NCI-H526 (cell line): ENCODE results near the gene WDCP.
"Not testable (repeated sequence)": the region's sequence is repeated elsewhere in the genome, so short reads cannot be mapped to it uniquely, and the experiment has no call there.

Experiments
- DNase-seq, 2 experiments: peaks; one replicate each; lab custom pipeline; 2025; lab: John Stamatoyannopoulos, UW

WDCP gene

GRCh38 chr2:24022324-24022974 is 24.7 kb downstream of the WDCP start:
- DNase-seq = no peak

DNA sequence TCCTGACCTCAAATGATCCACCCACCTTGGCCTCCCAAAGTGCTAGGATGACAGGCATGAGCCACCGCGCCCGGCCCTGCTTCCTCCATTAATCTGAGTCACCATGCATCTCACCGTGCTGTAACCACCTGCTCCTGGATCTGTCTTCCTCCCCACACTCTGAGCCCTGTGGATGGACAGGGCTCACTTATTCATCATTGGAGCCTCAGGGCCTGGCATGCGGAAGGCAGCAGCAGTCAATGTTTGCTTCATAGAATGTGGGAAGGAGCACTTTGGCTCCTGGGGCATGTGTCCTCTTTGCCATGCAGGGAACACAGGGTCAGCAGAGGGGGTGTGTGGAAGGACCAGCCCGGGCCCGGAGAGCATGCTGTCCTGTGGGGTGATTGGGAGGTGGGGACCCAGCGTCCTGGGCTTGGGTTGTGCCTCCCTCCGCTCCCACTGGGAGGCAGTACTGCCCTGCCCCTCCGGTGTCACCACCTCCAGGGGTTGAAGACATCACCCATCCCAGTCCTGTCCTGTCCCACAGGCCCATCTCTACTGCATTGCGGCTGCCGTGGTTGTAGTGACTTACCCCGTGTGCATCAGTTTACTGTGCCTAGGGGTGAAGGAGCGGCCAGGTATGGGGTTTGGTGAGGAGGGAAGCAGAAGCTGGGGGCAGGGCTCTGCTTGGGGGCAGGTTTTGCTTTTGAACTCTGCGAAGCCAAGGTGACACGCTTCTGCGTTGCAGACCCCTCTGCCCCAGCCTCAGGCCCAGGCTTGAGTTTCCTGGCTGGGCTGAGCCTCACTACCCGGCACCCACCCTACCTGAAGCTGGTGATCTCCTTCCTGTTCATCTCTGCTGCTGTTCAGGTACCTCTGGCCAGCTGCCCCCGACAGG is 25.8 kb downstream of the WDCP start:
- peak in 1 of 2 experiments; percentile 42 for DNase-seq

- no peak for DNase-seq
These were observed 26.9 kb downstream of the WDCP start for GRCh38 chr2:24020244-24020643.

- no peak for DNase-seq
These were observed 27.5 kb downstream of the WDCP start for GRCh38 chr2:24019729-24020128.

DNA sequence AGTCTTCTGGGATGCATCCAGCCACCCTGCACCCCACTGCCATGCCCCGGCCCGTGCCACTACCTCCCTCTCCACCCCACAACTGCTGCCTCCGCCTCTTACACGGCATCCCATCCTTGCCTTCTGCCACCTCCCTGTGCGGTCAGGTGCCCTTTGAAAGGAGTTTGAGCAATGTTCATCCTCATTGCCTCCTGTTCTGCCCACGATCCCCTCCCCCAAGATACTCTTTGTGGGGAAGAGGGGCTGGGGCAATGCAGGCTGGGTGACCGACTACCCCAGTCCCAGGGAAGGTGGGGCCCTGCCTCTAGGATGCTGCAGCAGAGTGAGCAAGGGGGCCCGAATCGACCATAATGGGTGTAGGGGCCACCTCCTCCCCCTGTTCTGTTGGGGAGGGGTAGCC is 28.9 kb downstream of the WDCP start:
- no peak for DNase-seq

GRCh38 chr2:24017711-24018110 is 29.5 kb downstream of the WDCP start:
- DNase-seq = no peak

DNA sequence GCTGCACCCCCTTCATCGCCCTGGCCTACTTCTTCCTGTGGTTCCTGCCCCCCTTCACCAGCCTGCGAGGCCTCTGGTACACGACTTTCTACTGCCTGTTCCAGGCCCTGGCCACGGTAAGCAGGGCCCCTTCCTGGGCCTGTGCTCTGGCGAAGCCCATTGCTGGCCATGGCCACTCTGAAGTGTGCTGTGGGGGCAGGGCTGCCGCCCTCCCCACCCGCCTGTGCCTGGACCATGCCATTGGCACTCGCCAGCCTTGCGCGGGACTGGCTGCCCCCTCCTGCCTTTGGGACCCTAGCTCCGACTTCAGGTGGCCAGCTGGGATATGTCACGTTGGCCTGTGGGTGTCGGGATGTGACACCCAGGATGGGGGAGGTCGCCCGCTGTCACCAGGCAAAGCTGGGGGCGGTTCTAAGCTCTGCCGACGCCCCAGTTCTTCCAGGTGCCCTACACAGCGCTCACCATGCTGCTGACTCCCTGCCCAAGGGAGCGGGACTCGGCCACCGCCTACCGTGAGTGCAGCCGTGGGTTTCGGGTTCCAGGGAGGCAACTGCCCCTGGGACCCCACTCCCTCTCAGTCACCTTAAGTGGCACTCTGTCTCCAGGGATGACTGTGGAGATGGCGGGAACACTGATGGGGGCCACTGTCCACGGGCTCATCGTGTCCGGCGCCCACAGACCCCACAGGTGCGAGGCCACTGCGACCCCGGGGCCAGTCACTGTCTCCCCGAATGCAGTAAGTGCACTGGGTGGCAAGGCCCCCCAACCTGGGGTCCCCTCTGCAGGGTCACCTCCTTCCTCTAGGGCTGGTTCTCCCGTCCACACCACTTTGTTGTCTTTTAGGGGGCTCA is 30.1 kb downstream of the WDCP start:
- DNase-seq = no peak

GRCh38 chr2:24016376-24016761 is 30.8 kb downstream of the WDCP start:
- DNase-seq = no peak

- DNase-seq = peak in 1 of 2 experiments; percentile 53
These were observed 31.4 kb downstream of the WDCP start for GRCh38 chr2:24015562-24016375.

GRCh38 chr2:24014902-24015301 is 32.3 kb downstream of the WDCP start:
- not testable (repeated sequence) for DNase-seq

- no peak for DNase-seq
These were observed 34.5 kb downstream of the WDCP start for GRCh38 chr2:24012521-24013188.

- no peak for DNase-seq
These were observed 35.7 kb downstream of the WDCP start for GRCh38 chr2:24011250-24012104.

- no peak for DNase-seq
These were observed 36.5 kb downstream of the WDCP start for GRCh38 chr2:24010477-24011249.

- peak in 1 of 2 experiments; percentile 21 for DNase-seq
These were observed 37.3 kb downstream of the WDCP start, which contains the start of gene MFSD2B for GRCh38 chr2:24009680-24010476. MFSD2B (plus strand) TSS chr2:24010085; CDS start chr2:24010097, 12 bp downstream.

GRCh38 chr2:24009367-24009679 is 37.9 kb downstream of the WDCP start:
- DNase-seq = no peak

- DNase-seq = no peak
These were observed 38.4 kb downstream of the WDCP start for GRCh38 chr2:24008672-24009366.

GRCh38 chr2:24007693-24008092 is 39.5 kb downstream of the WDCP start:
- DNase-seq = no peak

DNA sequence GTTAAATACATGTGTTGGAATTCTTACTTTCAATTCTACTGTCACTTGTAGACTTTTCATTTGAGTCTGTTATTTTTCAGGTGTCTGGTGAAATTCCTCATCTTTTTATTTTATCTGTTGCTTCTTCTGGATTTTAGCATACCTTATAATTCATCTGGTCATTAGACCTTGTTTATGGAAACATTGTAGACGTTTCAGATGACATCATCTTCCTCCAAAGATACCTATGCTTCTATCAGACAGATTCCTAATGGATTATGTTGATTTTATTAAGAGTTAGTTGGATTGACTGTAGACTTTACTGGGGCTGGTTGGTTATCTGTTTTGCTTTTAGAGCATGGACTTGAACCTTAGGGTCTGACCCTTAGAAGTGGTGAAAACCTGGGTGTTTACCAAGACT is 52.6 kb downstream of the WDCP start:
- no peak for DNase-seq
